Brain pericyte (primary cell): ENCODE data around the gene ANXA8.

Experiments used
- DNase-seq: peaks from one replicate; pipeline ENCODE4 v3.0.0-alpha.2; 2012; ENCODE audit warnings: low read depth, low spot score

The ANXA8 gene

DNA sequence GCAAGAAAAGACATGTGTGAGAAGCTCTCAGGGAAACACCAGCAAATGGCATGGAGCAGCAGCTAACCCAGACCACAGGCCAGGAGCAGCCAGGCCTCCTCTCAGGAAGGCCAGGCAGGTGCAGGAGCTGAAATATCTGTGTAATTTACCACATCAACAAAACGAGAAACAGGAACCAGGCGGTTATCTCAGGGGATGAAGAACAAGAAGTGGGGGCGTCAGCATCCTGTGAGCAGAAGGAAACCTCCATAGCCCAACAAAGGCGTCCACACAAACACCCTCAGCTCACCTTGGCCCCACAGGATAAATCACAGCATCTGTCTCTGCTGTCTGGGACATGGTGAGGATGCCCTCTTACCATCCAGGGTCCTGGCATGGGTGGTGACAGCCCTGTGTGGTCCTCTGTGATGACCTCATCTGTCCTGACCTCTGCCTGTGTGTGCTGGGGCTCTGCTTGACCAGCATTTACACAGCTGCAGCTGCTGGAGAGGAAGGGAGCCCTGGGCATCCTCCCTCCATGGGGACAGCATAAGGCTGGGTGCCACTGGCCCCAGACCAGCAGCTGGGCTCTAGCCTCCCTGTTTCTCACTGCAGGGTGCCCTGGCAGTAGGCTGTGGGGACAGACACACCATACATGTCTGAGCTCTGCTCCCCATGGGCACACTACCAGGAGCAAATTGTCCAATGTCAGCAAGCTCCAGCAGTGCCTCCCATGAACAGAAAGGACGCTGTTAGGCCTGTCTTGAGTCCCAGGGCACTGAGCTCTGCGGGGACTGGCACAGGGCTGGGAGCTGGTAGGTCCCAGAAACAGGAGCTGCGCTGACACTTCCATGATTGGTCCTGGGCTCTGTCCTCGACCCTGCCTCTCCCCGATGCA is 34.6 kb downstream of the ANXA8 start:
- DNase-seq = no peak

DNA sequence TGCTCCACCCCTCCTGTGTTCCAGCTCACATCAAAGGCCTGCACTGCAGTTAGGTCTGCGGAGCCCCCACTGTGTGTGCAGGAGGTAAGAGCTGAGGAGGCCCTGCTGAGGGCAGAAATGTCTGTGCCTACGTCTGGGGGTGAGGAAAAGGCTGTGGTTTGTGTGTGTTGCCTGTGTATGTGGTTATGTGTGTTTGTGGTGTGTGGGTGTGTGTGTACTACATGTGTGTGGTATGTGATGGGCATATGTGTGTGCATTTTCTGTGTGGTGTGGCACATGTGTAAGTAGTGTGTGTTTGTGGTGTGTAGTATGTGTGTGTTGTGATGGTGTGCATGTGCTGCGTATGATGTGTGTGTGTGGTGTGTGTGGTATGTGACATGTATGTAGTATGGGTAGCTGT is 36.2 kb downstream of the ANXA8 start:
- DNase-seq = no peak

DNA sequence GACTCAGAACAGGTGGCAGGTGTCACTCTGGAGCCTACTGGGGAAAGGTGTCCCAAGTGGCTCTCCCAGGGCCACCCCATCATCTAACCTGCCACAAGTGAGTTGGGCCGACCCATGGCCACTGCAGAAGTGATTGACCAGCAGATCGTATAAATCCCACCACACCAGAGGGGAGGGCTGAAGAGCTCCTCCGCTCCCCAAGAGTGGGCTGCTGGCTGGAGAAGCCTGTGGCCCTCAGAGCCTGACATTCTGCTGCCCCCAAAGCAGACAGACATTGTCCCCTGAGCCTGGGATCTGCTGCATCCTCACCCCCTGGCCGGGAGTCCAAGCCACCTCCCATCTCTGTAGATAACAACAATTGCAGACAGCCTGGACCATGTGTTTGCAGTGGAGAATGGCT is 36.7 kb downstream of the ANXA8 start:
- DNase-seq = no peak

DNA sequence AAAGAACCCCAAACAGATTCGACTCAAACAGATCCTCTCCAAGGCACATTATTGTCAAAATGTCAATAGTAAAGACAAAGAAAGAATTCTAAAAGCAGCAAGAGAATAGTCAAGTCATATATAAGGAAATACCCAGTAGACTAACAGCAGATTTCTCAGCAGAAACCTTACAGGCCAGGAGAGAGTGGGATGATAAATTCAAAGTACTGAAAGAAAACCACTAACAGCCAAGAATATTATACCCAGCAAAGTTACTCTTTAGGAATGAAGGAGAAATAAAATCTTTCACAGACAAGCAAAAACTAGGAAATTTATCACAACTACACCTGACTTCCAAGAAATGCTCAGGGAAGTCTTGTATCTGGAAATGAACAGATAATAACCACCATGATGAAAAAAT is 38.2 kb downstream of the ANXA8 start:
- DNase-seq = no peak

DNA sequence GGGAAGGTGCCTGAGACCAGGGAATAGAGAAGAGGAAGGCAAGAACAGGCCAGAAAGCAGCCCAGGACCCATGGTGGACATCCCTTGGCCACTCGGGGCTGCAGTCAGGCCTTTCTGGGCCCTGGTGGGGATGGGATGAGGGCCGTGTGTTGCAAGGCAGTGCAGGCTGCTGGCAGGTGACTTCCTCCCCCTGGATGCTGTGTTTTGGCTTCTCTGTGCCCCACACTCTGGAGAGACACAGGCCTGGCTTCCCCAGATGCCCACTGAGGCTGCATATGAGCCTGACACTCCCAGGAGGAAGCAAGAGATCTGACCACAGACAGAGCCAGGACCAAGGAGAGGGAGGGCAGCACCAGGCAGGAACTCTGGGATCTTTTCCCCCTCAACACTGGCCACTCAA is 39.9 kb downstream of the ANXA8 start:
- DNase-seq = no peak

DNA sequence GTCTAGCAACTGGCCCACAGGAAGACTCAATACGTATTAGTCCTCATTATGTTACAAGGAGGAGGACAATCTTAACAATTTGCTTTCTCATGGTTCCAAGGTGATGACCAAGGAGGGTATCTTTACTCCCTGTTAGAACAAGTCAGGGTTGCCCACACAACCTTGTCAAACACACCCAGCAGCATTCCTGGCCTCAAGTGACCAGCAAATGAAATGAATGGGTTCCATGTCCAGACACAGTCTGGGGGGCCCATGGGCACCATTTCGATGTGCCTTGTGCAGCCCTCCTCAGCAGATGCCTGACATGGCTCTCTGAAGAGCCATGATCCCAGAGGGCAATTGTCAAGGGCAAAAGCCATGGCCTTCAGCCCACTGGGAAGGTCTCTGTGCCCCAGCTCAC is 40.8 kb downstream of the ANXA8 start:
- DNase-seq = no peak

DNA sequence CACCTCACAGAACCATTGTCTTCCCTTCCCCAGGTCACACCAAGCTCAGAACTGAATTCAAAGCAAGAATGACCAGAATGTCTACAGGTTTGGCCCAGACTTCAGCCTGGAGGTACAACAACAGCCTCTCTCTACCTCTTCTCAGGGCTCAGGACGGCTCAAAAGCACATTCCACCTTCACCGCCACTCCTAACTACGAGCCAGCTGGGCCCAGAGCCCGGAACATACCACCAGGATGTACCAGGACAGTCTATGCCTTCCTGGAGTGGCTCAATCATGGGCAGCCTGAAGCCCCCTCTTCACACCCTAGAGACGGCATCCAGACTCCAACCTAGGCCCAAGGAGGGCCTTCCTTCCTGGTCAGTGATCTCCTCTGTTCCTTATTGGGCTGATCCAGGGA is 41.6 kb downstream of the ANXA8 start:
- no peak for DNase-seq

DNA sequence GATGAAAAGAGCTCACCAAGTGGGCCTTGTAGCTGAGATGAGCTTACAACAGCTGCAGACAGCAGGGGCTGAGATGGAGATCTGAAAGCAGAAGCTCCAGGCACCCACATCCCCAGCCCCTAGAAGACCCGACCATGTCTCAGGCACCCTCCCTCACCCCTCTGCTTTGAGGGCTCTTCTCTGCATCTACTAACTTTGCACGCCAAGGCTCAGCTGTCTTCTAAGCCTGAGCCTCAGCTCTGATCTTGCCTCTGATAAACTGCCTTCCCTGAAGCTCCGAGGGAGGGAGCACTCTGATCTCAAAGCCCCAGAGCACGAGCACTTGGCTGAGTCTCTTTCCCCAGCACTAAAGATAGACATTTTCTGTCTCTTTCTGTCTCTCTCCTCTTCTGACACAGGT is 42.0 kb downstream of the ANXA8 start:
- DNase-seq = no peak

DNA sequence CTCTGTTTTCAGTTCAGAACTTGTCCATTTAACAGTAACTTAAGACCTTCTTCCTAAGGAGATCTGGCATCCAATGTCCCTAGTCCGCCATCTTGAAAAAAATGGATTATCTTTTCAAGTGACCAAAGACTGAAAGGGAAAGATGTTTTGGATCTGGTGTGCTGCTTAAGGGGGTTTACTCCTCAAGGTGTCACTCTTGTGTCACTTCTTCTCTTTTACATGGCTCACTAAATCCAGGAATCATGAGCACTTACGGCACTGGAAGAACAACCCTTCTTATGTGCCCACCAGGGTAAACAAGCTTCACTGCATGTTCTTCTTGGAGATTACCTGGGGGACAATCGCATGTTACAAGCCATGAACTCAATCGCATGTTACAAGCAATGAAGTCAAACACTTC is 43.7 kb downstream of the ANXA8 start:
- DNase-seq = no peak

DNA sequence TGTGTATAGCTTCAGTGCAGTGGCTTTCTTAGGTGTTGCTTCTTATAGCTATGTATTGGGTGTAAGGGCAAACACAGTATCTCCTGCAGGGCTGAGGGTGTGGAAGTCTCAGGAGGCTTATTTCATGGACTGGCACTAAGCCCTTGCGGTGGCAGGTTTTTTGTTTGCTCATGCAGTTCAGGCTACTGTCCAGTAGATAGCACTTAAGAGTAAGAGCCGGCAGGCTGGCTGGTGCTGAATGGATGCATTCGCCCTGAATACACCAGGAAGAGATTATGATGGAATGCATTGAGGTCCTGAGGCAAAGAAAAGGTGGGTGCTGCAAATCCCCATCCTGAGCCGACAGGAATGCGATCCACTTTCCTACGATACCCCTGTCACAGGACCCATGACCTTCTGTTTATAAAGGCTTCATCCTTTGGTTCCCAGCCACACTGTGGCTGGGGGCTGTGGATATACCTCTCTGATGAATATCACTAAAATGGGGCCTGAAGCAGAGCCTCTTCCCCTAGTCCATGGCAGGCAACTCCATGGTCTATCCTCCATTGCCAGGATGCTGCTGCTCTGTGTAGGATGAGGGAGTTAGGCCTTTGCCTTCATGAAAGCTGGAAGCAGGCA is 44.9 kb downstream of the ANXA8 start:
- DNase-seq = no peak

DNA sequence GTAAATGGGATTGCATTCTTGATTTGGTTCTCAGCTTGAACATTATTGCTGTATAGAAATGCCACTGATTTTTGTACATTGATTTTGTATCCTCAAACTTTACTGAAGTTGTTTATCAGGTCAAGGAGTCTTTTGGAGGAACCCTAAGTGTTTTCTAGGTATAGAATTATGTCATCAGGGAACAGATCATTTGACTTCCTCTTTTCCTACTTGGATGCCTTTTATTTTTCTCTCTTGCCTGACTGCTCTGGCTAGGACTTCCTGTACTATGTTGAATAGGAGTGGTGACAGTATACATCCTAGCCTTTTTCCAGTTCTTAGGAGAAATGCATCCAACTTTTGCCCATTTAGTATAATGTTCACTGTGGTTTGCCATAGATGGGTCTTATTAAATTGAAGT is 48.8 kb downstream of the ANXA8 start:
- DNase-seq = no peak

DNA sequence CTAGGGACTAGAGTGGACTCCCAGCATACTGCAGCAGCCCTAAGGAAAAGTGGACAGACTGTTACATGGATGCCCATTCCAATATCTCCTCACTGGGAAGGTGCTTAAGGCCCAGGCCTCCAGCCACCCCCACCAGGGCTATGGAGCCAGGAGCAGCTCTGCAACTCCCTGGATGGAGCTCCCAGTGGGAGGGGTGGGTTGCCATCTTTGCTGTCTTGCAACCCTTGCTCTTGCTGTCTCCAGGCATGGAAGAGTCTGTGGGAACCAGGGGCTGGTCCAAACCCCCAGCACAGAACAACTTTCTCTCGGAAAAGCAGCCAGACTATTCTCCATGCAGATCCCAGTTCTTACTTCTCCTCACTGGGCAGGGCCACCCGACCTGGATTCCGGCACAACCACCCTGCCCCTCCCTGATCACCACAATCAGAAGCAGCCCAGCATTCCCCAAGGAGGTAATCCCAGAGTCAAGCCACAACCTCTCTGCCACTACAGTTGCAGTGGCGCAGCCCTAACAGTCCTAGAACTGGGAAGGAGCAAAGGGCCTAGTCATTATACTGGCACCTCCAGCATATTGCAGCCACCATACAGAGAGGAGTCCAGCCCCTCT is 58.0 kb downstream of the ANXA8 start:
- no peak for DNase-seq

DNA sequence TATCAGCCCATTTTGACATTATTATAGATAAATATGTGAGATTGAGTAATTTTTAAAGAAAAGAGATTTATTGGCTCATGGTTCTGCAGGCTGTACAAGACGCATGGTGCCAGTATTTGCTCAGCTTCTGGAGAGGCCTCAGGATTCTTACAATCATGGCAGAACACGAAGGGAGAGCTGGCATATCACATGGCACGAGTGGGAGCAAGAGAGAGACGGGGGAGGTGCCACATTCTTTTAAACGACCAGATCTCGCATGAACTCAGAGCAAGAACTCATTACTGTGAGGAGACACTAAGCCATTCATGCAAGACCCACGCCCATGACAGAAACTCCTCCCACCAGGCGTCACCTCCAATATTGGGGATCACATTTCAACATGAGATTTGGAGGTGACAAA is 59.7 kb downstream of the ANXA8 start:
- DNase-seq = no peak

DNA sequence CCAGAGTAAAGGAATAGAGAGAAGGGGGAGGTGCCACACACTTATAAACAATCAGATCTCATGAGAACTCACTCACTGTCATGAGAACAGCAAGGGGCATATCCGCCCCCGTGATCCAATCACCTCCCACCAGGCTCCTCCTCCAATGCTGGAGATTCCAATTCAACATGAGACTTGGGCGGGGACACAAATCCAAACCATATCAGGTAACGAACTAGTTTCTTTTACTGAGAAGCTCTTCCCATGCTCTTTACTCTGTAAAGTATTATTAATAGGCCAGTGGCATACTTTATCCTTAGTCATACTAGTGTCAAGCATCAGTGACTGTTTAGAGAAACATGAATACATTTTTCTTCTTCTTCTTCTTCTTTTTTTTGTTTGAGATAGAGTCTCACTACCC is 60.4 kb downstream of the ANXA8 start:
- DNase-seq = no peak

DNA sequence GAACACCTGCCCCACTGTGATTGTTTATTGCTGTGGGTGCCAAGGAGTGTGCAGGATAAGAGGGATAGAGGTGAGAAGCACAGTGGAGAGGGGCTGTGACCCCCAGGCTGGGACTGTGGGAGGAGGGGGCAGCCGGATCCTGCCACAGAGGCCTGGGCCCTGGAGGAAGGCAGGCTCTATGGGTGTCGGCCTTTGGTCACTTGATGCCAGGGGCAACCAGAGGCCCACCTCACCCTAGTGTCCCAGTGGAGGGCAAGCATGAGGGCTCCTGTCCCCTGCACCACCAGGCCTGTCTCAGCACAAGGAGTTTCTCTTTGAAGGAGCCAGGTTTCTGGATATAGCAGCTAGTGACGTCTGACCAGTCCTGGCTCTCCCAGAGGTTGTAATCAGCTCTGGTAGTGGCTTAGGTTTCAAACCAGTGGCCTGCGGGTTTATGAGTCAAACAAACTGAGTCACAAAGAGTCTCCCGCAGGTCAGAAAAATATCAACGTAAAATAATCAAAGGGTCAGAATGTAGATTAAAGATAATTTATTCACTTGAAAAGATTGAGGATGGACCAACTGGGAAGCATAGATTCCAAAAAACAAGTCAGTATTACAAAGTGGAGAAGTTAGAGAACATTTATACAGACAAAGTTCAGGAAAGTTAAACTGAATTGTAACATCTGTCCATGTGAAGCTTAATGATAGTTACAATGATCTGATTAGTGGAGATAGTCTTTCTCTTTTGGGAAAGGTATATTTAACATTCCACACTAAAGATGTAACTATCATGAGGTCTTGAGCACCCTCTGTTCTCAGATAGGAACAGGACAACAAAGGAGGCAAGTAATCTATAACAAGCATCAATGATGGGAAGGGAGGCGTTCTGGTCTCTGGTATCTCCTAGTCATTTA is 62.6 kb downstream of the ANXA8 start:
- DNase-seq = no peak

DNA sequence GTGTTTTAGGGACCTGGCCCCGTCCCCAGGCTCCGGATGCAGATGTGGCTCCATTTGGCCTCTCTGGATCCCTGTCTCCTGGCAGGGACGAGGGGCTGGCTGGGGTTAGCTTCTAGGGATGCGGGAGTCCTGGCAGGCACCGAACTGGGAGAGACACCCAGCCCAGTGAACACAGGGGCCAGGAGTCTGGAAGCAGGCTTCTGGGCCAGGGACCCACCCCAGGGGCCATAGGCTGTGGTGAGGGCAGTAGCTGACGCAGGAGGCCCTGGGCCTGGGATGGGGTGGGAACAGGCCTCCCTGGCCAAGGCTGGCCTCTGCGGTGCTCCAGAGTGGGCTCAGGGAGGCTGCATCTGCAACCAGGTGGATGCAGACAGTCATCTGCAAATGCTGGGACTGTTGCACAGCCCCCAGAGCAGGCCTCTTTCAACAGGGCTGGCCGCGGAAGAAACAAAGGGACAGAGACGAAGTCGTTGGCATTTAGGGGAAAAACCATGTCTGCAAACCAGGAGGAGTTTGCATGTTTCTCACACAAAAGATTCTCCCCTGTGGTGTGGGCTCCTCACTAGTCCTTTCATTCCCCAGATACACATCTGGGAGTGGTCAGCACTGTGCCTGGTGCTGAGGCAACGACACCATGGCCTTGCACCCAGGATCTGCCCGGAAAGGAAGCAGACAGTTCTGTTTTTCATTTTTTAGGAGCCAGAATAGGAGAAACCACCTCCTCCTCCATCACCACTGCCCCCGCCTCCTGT is 63.4 kb downstream of the ANXA8 start:
- no peak for DNase-seq

DNA sequence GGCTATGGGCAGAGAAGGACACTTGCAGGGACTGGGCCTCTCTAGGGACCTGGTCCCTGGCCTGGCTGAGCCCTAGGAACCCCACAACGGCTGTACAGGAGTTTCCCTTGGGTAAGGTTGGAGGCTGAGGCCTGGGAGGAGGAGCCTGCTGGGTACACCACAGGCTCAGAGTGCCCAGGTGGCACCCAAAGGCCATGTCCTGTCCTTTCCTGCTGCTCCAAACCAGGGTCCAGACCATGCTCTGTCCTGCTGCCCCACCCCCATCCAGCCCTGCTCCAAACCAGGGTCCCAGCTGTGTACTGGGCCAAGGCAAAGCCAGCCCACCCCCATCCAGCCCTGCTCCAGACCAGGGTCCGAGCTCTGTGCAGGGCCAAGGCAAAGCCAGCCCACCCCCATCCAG is 64.5 kb downstream of the ANXA8 start:
- DNase-seq = no peak

DNA sequence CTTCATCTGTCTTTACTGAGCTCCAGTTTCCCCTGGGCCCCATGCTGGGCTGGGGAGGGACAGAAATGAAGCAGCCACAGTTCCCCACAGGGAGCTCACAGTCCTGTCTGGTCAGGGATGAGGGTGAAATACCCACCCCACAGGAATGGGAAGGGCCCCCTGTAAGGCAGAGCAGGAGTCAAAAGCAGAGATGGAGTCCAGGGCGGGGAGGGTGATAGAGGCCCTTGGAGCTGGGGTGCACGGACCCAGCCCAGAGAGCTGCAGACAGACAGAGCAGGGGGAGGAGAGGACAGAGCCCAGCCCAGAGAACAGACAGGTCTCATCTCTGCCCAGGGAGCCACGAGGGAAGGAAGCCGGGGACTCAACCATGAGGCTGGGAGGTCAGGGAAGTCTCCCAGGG is 64.9 kb downstream of the ANXA8 start:
- DNase-seq = no peak

DNA sequence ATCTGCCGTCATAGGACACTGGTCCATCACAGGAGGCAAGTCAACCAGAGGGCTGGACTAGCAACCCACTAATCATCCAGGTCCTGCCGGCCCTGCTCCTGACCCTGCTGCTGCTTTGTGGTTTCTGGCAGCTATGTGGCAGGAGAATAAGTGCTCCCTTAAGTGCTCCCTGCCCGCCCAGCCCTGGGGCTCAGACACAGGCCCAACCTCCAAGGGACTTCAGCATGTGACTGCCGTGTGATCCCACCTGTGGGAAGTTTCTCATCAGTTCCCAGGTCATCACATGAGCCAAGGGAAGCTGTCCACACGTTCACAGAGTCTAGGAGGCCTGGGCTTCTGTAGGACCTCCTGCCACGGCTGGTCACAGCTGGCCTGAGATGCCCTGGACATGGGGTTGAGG is 65.6 kb downstream of the ANXA8 start:
- DNase-seq = no peak
